PC-3 (cell line): ENCODE measurements around the gene DTL. TPM values are rescaled to one million over a fixed set of nuclear protein-coding genes. Genes with fewer than 3 reads are reported as not detected.

Source experiments
- ATAC-seq: fragments of 200-7000 bp; cut with Tn5 transposase; 2 replicates; pipeline ENCODE4 v1.9.1; 2020; ENCODE audit warnings: mild to moderate bottlenecking, moderate library complexity
- BruUV-seq: library from RNA; stranded (reverse); fragments of 400-500 nt; replicated peaks from 2 replicates; lab custom pipeline; 2021; lab: Mats Ljungman, UMichigan
- CTCF ChIA-PET: fragments of 300-600 bp; sonication (Branson Sonifier 250); formaldehyde crosslinking; loops from one replicate; lab custom pipeline; 2022; ENCODE audit warnings: antibody characterized with exemption; lab: Charles Lee
- POLR2A ChIA-PET: fragments of 300-600 bp; sonication (Branson Sonifier 250); formaldehyde crosslinking; loops from one replicate; lab custom pipeline; 2022; ENCODE audit warnings: antibody characterized with exemption; ENCODE audit not compliant: unreplicated experiment; lab: Charles Lee
- DNase-seq: peaks from one replicate; pipeline ENCODE4 v3.0.0-alpha.2; 2015
- H2AFZ ChIP-seq: fragments of 300-600 bp; sonication (generic); 2 replicates; pipeline ENCODE4 v1.6.0; 2016; ENCODE audit warnings: antibody characterized with exemption, low read length
- H3F3A ChIP-seq: fragments of 300-600 bp; sonication (generic); one replicate; pipeline ENCODE4 v1.6.0; 2017; ENCODE audit warnings: antibody characterized with exemption, low read length, control low read depth, mild to moderate bottlenecking; ENCODE audit not compliant: unreplicated experiment
- H3K27ac ChIP-seq: fragments of 300-600 bp; sonication (generic); 2 replicates; pipeline ENCODE4 v1.5.1; 2016; ENCODE audit warnings: mild to moderate bottlenecking, low read length
- H3K27me3 ChIP-seq: fragments of 300-600 bp; sonication (generic); 2 replicates; pipeline ENCODE4 v1.6.1; 2016; ENCODE audit warnings: low read length, mixed read lengths
- H3K36me3 ChIP-seq: fragments of 300-600 bp; sonication (generic); 2 replicates; pipeline ENCODE4 v1.6.1; 2016; ENCODE audit warnings: low read depth, mixed run types, low read length, mixed read lengths
- H3K4me1 ChIP-seq: fragments of 300-600 bp; sonication (generic); 2 replicates; pipeline ENCODE4 v1.5.1; 2016; ENCODE audit warnings: low read length; ENCODE audit not compliant: insufficient read depth
- H3K4me2 ChIP-seq: fragments of 300-600 bp; sonication (generic); 2 replicates; pipeline ENCODE4 v1.6.0; 2016; ENCODE audit warnings: low read length
- H3K4me3 ChIP-seq: fragments of 300-600 bp; sonication (generic); 2 replicates; pipeline ENCODE4 v1.5.1; 2016; ENCODE audit warnings: mild to moderate bottlenecking, low read length, mixed read lengths
- H3K79me2 ChIP-seq: fragments of 300-600 bp; sonication (generic); 2 replicates; pipeline ENCODE4 v1.6.1; 2017; ENCODE audit warnings: low read length, mixed read lengths
- H3K9ac ChIP-seq: fragments of 300-600 bp; sonication (generic); 2 replicates; pipeline ENCODE4 v1.6.0; 2016; ENCODE audit warnings: mild to moderate bottlenecking, low read length
- H3K9me2 ChIP-seq: fragments of 300-600 bp; sonication (generic); replicated peaks from 2 replicates; pipeline ENCODE4 v1.6.1; 2016; ENCODE audit warnings: mixed run types, low read length, mixed read lengths
- H3K9me3 ChIP-seq: fragments of 300-600 bp; sonication (generic); 2 replicates; pipeline ENCODE4 v1.6.1; 2016; ENCODE audit warnings: low read length, mixed read lengths
- H4K20me1 ChIP-seq: fragments of 300-600 bp; sonication (generic); 2 replicates; pipeline ENCODE4 v1.6.1; 2016; ENCODE audit warnings: low read length, mixed read lengths
- CTCF ChIP-seq: fragments of 300-600 bp; sonication (generic); conservative IDR thresholded peaks from 2 replicates; pipeline ENCODE4 v1.5.1; 2017; ENCODE audit warnings: antibody characterized with exemption, low read depth, mild to moderate bottlenecking, low read length
- EZH2 ChIP-seq: fragments of 300-600 bp; sonication (generic); IDR thresholded peaks from one replicate; pipeline ENCODE4 v1.6.1; 2017; ENCODE audit warnings: antibody characterized with exemption, mild to moderate bottlenecking, low read length; ENCODE audit not compliant: unreplicated experiment
- EZH2phosphoT487 ChIP-seq: fragments of 300-600 bp; sonication (generic); IDR thresholded peaks from 2 replicates; pipeline ENCODE4 v1.6.1; 2018; ENCODE audit warnings: mild to moderate bottlenecking, antibody characterized with exemption, low read length, borderline replicate concordance
- intact Hi-C: fragments of 100-400 bp; cut with micrococcal nuclease; formaldehyde crosslinking; loops from 2 replicates; pipeline ENCODE4 v1.9.0; 2023
- total RNA-seq: library from RNA; depleted of rRNA; stranded (reverse); fragments of >200 nt; gene quantifications from 2 replicates; pipeline ENCODE4 v1.2.3, GENCODE V29; 2014

Gene DTL
- total RNA-seq, 1 experiment from 2014 or later = 65.0 TPM

- CTCF ChIA-PET = no interaction called here
- no peaks in the 10 kb centered on the region for H3K9me2 ChIP-seq
- POLR2A ChIA-PET = interaction anchor here (0.6 kb wide), 1 partner anchor 392 kb away, joined by 4 read pairs; no protein-coding TSS in a partner anchor
- peak overlapping the region; percentile 80 for H3K4me2 ChIP-seq
- H3K27me3 ChIP-seq = no peaks in the 10 kb centered on the region
- DNase-seq (no peak), ATAC-seq (no peak)
- H3K4me3 ChIP-seq = peak overlapping the region; percentile 88
- H3K36me3 ChIP-seq = peaks cover 13% of the 10 kb centered on the region
- no peaks in the 10 kb centered on the region for H3K9me3 ChIP-seq
- H3K27ac ChIP-seq = no peak overlapping the region
- H3K79me2 ChIP-seq = peaks cover 91% of the 10 kb centered on the region
- peaks cover 66% of the 10 kb centered on the region for H4K20me1 ChIP-seq
- H3F3A ChIP-seq = no peaks in the 10 kb centered on the region
- intact Hi-C loops = loop anchor here (5.0 kb wide), 1 partner anchor 211 kb away; no protein-coding TSS in a partner anchor
- TF ChIP-seq CTCF (no peak), EZH2 (no peak), EZH2phosphoT487 (no peak)
- BruUV-seq = no TSS peak
- H3K4me1 ChIP-seq = peaks cover 47% of the 10 kb centered on the region
- no peak overlapping the region for H2AFZ ChIP-seq
- H3K9ac ChIP-seq = no peak overlapping the region
Measured at GRCh38 chr1:212037900-212038299, 2.4 kb downstream of the DTL start.

- ChIA-PET POLR2A (no interaction called here), CTCF (no interaction called here)
- no peak for ATAC-seq
- H3K9ac ChIP-seq = no peak overlapping the region
- no peak for DNase-seq
- peaks cover 53% of the 10 kb centered on the region for H4K20me1 ChIP-seq
- H3K79me2 ChIP-seq = peaks cover 86% of the 10 kb centered on the region
- intact Hi-C loops = loop anchor here (5.0 kb wide), 1 partner anchor 212 kb away; no protein-coding TSS in a partner anchor
- no peaks in the 10 kb centered on the region for H3K27me3 ChIP-seq
- H3K4me1 ChIP-seq = peaks cover 40% of the 10 kb centered on the region
- no peaks in the 10 kb centered on the region for H3K9me3 ChIP-seq
- H3K9me2 ChIP-seq = no peaks in the 10 kb centered on the region
- H3K4me2 ChIP-seq = peak overlapping the region; percentile 80
- no TSS peak for BruUV-seq
- H2AFZ ChIP-seq = no peak overlapping the region
- H3K4me3 ChIP-seq = no peak overlapping the region
- H3K27ac ChIP-seq = no peak overlapping the region
- H3K36me3 ChIP-seq = peaks cover 20% of the 10 kb centered on the region
- TF ChIP-seq EZH2 (no peak), EZH2phosphoT487 (no peak)
- H3F3A ChIP-seq = no peaks in the 10 kb centered on the region
Measured at GRCh38 chr1:212039622-212040021, 4.1 kb downstream of the DTL start.

GRCh38 chr1:212040629-212041412 is 5.3 kb downstream of the DTL start:
- no peak overlapping the region for H2AFZ ChIP-seq
- peaks cover 88% of the 10 kb centered on the region for H3K79me2 ChIP-seq
- no TSS peak for BruUV-seq
- H3K9ac ChIP-seq = no peak overlapping the region
- H4K20me1 ChIP-seq = peaks cover 51% of the 10 kb centered on the region
- ChIA-PET CTCF (interaction anchor here (0.6 kb wide), 1 partner anchor 427 kb away, joined by 4 read pairs; no protein-coding TSS in a partner anchor), POLR2A (interaction anchor here (0.6 kb wide), 1 partner anchor 838 kb away, joined by 3 read pairs; no protein-coding TSS in a partner anchor)
- H3K27ac ChIP-seq = peak overlapping the region; percentile 2
- H3K9me2 ChIP-seq = no peaks in the 10 kb centered on the region
- H3K36me3 ChIP-seq = peaks cover 32% of the 10 kb centered on the region
- H3K4me2 ChIP-seq = peak overlapping the region; percentile 26
- peaks cover 40% of the 10 kb centered on the region for H3K4me1 ChIP-seq
- intact Hi-C loops = no loop called here
- H3K9me3 ChIP-seq = no peaks in the 10 kb centered on the region
- DNase-seq = peak; percentile 70
- H3F3A ChIP-seq = no peaks in the 10 kb centered on the region
- no peaks in the 10 kb centered on the region for H3K27me3 ChIP-seq
- TF ChIP-seq EZH2 = no peak
- TF ChIP-seq EZH2phosphoT487 = no peak
- no peak for TF ChIP-seq CTCF
- peak; percentile 84 for ATAC-seq
- no peak overlapping the region for H3K4me3 ChIP-seq
